Smooth muscle cell (in vitro differentiated cells): ENCODE measurements around the gene RAI14. TPM values are rescaled to one million over a fixed set of nuclear protein-coding genes. Genes with fewer than 3 reads are reported as not detected.

Experiments
- DNase-seq: peaks from one replicate; lab custom pipeline; 2025; ENCODE audit not compliant: unreplicated experiment; lab: John Stamatoyannopoulos, UW
- H2AFZ ChIP-seq: fragments of 200-600 bp; sonication (generic); 2 replicates; pipeline ENCODE4 v1.6.0; 2016; ENCODE audit warnings: antibody characterized with exemption, low read depth, mild to moderate bottlenecking
- H3F3A ChIP-seq: fragments of 200-600 bp; sonication (generic); 2 replicates; pipeline ENCODE4 v1.6.0; 2017; ENCODE audit warnings: antibody characterized with exemption, low read depth
- H3K27ac ChIP-seq: fragments of 200-600 bp; sonication (generic); 2 replicates; pipeline ENCODE4 v1.5.1; 2016; ENCODE audit warnings: low read depth, mild to moderate bottlenecking
- H3K27me3 ChIP-seq: fragments of 200-600 bp; sonication (generic); 2 replicates; pipeline ENCODE4 v1.6.1; 2016; ENCODE audit warnings: low read depth, mild to moderate bottlenecking
- H3K36me3 ChIP-seq: fragments of 200-600 bp; sonication (generic); 2 replicates; pipeline ENCODE4 v1.5.1; 2016; ENCODE audit warnings: low read depth
- H3K4me1 ChIP-seq: fragments of 200-600 bp; sonication (generic); 2 replicates; pipeline ENCODE4 v1.5.1; 2016; ENCODE audit warnings: low read depth
- H3K4me2 ChIP-seq: fragments of 200-600 bp; sonication (generic); 2 replicates; pipeline ENCODE4 v1.6.0; 2016; ENCODE audit warnings: mild to moderate bottlenecking
- H3K4me3 ChIP-seq: fragments of 200-600 bp; sonication (generic); 2 replicates; pipeline ENCODE4 v1.5.1; 2016; ENCODE audit warnings: mild to moderate bottlenecking
- H3K79me2 ChIP-seq: fragments of 200-600 bp; sonication (generic); 2 replicates; pipeline ENCODE4 v1.6.0; 2016; ENCODE audit warnings: low read depth, mild to moderate bottlenecking
- H3K9ac ChIP-seq: fragments of 200-600 bp; sonication (generic); 2 replicates; pipeline ENCODE4 v1.6.0; 2016; ENCODE audit warnings: low read depth
- H3K9me3 ChIP-seq: fragments of 200-600 bp; sonication (generic); replicated peaks from 2 replicates; pipeline ENCODE4 v1.5.1; 2016; ENCODE audit warnings: low read depth
- H4K20me1 ChIP-seq: fragments of 200-600 bp; sonication (generic); 2 replicates; pipeline ENCODE4 v1.6.0; 2016; ENCODE audit warnings: low read depth
- CTCF ChIP-seq: fragments of 200-600 bp; sonication (generic); IDR thresholded peaks from 2 replicates; pipeline ENCODE4 v1.5.1; 2017; ENCODE audit warnings: borderline replicate concordance, mild to moderate bottlenecking, antibody characterized with exemption; ENCODE audit not compliant: insufficient read depth, poor library complexity, severe bottlenecking
- WGBS: methylation state at CpG from one replicate; pipeline ENCODE4 v1.1.7; 2016; ENCODE audit warnings: low lambda C conversion rate; 5-methylcytosine and 5-hydroxymethylcytosine counted together
- polyA plus RNA-seq: library from polyadenylated mRNA; unstranded; fragments of >200 nt; fragmentation: Nextera tagmentation; extraction: Ambion mirVana; gene quantifications from 2 replicates; pipeline ENCODE4 v1.2.1, GENCODE V29; 2016
- total RNA-seq: library from RNA; depleted of rRNA; stranded (reverse); fragments of >200 nt; gene quantifications from 2 replicates; pipeline ENCODE4 v1.2.3, GENCODE V29; 2014

Gene RAI14
- total and polyA plus RNA-seq, 2 experiments from 2014 or later = 111 to 209 TPM

- H3K4me3 ChIP-seq = no peak overlapping the region
- H3K4me1 ChIP-seq = peaks cover 15% of the 10 kb centered on the region
- H4K20me1 ChIP-seq = peaks cover 97% of the 10 kb centered on the region
- no peak overlapping the region for H3K4me2 ChIP-seq
- peak overlapping the region; percentile 81 for H3K27ac ChIP-seq
- no peak overlapping the region for H2AFZ ChIP-seq
- H3K9me3 ChIP-seq = no peaks in the 10 kb centered on the region
- H3K9ac ChIP-seq = no peak overlapping the region
- H3F3A ChIP-seq = peaks cover 4% of the 10 kb centered on the region
- TF ChIP-seq CTCF = no peak
- H3K36me3 ChIP-seq = no peaks in the 10 kb centered on the region
- no peak for DNase-seq
- peaks cover 100% of the 10 kb centered on the region for H3K79me2 ChIP-seq
- no peaks in the 10 kb centered on the region for H3K27me3 ChIP-seq
- 86% methylated on average over 1 of the region's 1 CpG for WGBS
Measured at GRCh38 chr5:34672196-34672595, 16.1 kb downstream of the RAI14 start.

GRCh38 chr5:34673463-34674125 is 17.5 kb downstream of the RAI14 start:
- H3K9ac ChIP-seq = peak overlapping the region; percentile 58
- H2AFZ ChIP-seq = no peak overlapping the region
- H3K79me2 ChIP-seq = peaks cover 100% of the 10 kb centered on the region
- H4K20me1 ChIP-seq = peaks cover 97% of the 10 kb centered on the region
- no peaks in the 10 kb centered on the region for H3K36me3 ChIP-seq
- H3K4me1 ChIP-seq = peaks cover 10% of the 10 kb centered on the region
- peak overlapping the region; percentile 81 for H3K27ac ChIP-seq
- H3K4me2 ChIP-seq = peak overlapping the region; percentile 36
- H3F3A ChIP-seq = peaks cover 3% of the 10 kb centered on the region
- no peak for DNase-seq
- H3K4me3 ChIP-seq = no peak overlapping the region
- no peaks in the 10 kb centered on the region for H3K27me3 ChIP-seq
- 95% methylated on average over 4 of the region's 4 CpGs for WGBS
- H3K9me3 ChIP-seq = no peaks in the 10 kb centered on the region
- TF ChIP-seq CTCF = no peak

GRCh38 chr5:34674187-34674586 is 18.1 kb downstream of the RAI14 start:
- H4K20me1 ChIP-seq = peaks cover 97% of the 10 kb centered on the region
- H3K4me3 ChIP-seq = no peak overlapping the region
- peak overlapping the region; percentile 58 for H3K9ac ChIP-seq
- H2AFZ ChIP-seq = no peak overlapping the region
- H3K36me3 ChIP-seq = no peaks in the 10 kb centered on the region
- no peaks in the 10 kb centered on the region for H3K27me3 ChIP-seq
- no peaks in the 10 kb centered on the region for H3K9me3 ChIP-seq
- 61% methylated on average over 3 of the region's 3 CpGs for WGBS
- no peak for DNase-seq
- H3K79me2 ChIP-seq = peaks cover 100% of the 10 kb centered on the region
- H3K27ac ChIP-seq = peak overlapping the region; percentile 81
- peak overlapping the region; percentile 36 for H3K4me2 ChIP-seq
- peaks cover 10% of the 10 kb centered on the region for H3K4me1 ChIP-seq
- H3F3A ChIP-seq = no peaks in the 10 kb centered on the region
- no peak for TF ChIP-seq CTCF

- Histone ChIP-seq H4K20me1 (peaks cover 96% of the 10 kb centered on the region), H3K36me3 (no peaks in the 10 kb centered on the region), H3K9ac (no peak overlapping the region)
Measured at GRCh38 chr5:34675857-34676256, 19.7 kb downstream of the RAI14 start.

More at GRCh38 chr5:34675857-34676256, 19.7 kb downstream of the RAI14 start:
- no peaks in the 10 kb centered on the region for H3F3A ChIP-seq
- H3K4me1 ChIP-seq = peaks cover 10% of the 10 kb centered on the region
- H3K4me3 ChIP-seq = no peak overlapping the region
- H3K27me3 ChIP-seq = no peaks in the 10 kb centered on the region
- 73% methylated on average over 3 of the region's 3 CpGs for WGBS
- H2AFZ ChIP-seq = no peak overlapping the region
- H3K4me2 ChIP-seq = no peak overlapping the region
- TF ChIP-seq CTCF = no peak
- H3K27ac ChIP-seq = peak overlapping the region; percentile 81
- peaks cover 100% of the 10 kb centered on the region for H3K79me2 ChIP-seq
- DNase-seq = no peak
- H3K9me3 ChIP-seq = no peaks in the 10 kb centered on the region
